Kidney epithelial cell (primary cell): ENCODE measurements around the gene CYP4F22. TPM values are rescaled to one million over a fixed set of nuclear protein-coding genes. Genes with fewer than 3 reads are reported as not detected.
"Not testable (repeated sequence)": the region's sequence is repeated elsewhere in the genome, so short reads cannot be mapped to it uniquely, and the experiment has no call there.

Experiments
- DNase-seq: peaks from one replicate; pipeline ENCODE4 v3.0.0-alpha.2; 2010; ENCODE audit warnings: low read depth
- H3K27me3 ChIP-seq: 2 replicates; pipeline ENCODE4 v1.6.0; 2011; ENCODE audit warnings: low read length; ENCODE audit not compliant: control insufficient read depth, insufficient read depth
- H3K36me3 ChIP-seq: 2 replicates; pipeline ENCODE4 v1.5.1; 2011; ENCODE audit warnings: low read length; ENCODE audit not compliant: control insufficient read depth, insufficient read depth
- H3K4me3 ChIP-seq: 2 replicates; pipeline ENCODE4 v1.5.1; 2011; ENCODE audit warnings: low read depth, mild to moderate bottlenecking, control low read depth, low read length
- total RNA-seq: library from RNA; depleted of rRNA; stranded (reverse); fragments of >200 nt; gene quantifications from 2 replicates; pipeline ENCODE4 v1.2.3, GENCODE V29; 2015
- TF ChIP-seq, protein P1 (sequence below): IDR thresholded peaks from 2 replicates; pipeline ENCODE4 v1.5.1; 2011; ENCODE audit warnings: mild to moderate bottlenecking, moderate library complexity, low read length, control low read depth, inconsistent platforms; ENCODE audit not compliant: insufficient read depth, poor library complexity, severe bottlenecking

The CYP4F22 gene
- total RNA-seq, 1 donor from 2014 or later, result not detected

DNA sequence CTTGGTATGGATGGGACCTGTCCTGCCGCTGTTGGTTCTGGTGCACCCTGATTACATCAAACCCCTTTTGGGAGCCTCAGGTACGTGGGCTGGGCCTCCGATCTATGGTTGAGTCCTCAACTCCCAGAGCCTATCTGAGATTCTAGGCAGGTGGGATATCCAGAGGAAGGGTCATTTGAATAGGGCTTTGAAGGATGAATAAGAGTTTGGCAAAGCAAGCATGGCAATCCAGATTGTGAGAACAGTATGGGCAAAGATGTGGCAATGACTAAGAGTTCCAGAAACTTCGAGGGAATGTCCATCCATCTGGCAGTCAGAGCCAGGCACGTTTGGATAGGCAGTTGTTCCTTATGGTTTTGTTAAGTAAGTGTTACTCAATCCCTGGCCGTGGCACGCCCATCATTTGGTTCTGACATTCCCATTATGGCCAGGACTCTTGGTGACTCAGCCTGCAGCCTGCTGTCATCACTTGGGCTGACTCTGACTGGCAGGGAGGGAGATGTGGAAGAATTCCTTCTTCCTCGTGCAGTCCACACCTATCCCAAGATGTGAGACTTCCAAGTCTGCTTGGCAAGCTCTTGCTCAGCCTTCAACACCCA lies 21.5 kb downstream of the CYP4F22 start:
- TF ChIP-seq, protein P1, sequence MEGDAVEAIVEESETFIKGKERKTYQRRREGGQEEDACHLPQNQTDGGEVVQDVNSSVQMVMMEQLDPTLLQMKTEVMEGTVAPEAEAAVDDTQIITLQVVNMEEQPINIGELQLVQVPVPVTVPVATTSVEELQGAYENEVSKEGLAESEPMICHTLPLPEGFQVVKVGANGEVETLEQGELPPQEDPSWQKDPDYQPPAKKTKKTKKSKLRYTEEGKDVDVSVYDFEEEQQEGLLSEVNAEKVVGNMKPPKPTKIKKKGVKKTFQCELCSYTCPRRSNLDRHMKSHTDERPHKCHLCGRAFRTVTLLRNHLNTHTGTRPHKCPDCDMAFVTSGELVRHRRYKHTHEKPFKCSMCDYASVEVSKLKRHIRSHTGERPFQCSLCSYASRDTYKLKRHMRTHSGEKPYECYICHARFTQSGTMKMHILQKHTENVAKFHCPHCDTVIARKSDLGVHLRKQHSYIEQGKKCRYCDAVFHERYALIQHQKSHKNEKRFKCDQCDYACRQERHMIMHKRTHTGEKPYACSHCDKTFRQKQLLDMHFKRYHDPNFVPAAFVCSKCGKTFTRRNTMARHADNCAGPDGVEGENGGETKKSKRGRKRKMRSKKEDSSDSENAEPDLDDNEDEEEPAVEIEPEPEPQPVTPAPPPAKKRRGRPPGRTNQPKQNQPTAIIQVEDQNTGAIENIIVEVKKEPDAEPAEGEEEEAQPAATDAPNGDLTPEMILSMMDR, result no peak
- no peaks in the 10 kb centered on the region for H3K27me3 ChIP-seq
- no peak for DNase-seq

DNA sequence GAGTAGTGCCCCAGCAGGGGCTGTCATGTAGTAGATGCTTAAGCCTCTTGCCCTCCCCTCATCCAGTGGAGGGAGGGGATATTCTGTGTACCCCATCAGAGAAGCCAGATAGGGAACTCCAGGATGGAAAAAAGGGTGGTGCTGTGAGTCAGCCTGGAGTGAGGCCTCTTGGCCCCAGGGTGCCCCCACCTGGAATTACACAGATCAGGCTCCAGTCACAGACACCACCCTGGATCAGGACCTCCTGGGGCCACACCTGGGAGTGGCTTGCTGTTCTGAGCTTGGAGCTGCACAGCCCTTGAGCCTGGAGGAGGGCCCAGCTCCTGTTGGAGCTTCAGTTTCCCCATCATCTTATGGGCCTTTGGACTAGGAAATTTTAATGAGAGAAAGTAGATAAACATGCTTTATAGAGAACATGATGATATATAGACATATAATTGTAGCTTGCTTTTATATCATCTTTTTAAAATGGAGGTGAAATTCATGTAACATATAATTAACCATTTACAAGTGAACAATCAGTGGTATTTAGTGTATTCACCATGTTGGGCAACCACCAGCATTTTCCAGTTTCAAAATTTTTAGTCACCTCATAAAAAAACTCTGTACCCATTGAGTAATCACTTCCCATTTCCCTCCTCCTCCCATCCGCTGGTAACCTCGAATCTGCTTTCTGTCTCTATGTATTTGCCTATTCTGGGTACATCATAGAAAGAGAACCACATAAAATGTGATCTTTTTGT lies 24.6 kb downstream of the CYP4F22 start:
- no peaks in the 10 kb centered on the region for H3K36me3 ChIP-seq
- H3K27me3 ChIP-seq, result no peaks in the 10 kb centered on the region
- TF ChIP-seq, protein P1, result no peak
- no peak for DNase-seq
- H3K4me3 ChIP-seq, result no peak overlapping the region

More for the DNA sequence above, 21.5 kb downstream of the CYP4F22 start:
- Histone ChIP-seq H3K36me3 (no peaks in the 10 kb centered on the region), H3K4me3 (no peak overlapping the region)

DNA sequence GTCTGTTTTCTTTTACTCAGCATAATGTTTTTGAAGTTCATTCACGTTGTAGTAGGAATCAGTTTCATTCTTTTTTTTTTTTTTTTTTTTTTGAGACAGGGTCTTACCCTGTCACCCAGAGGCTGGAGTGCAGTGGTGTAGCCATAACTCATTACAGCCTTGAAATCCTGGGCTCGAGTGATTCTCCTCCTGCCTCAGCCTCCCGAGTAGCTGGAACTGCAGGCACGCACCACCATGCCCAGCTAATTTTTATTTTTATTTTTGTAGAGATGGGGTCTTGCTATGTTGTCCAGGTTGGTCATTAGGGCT lies 25.2 kb downstream of the CYP4F22 start:
- not testable (repeated sequence) for H3K27me3 ChIP-seq, H3K36me3 ChIP-seq, DNase-seq, H3K4me3 ChIP-seq

- Histone ChIP-seq H3K36me3 (no peaks in the 10 kb centered on the region), H3K4me3 (no peak overlapping the region), H3K27me3 (no peaks in the 10 kb centered on the region)
- TF ChIP-seq, protein P1, result no peak
- DNase-seq, result no peak
Measured at GRCh38 chr19:15534957-15535864, 26.9 kb downstream of the CYP4F22 start.

DNA sequence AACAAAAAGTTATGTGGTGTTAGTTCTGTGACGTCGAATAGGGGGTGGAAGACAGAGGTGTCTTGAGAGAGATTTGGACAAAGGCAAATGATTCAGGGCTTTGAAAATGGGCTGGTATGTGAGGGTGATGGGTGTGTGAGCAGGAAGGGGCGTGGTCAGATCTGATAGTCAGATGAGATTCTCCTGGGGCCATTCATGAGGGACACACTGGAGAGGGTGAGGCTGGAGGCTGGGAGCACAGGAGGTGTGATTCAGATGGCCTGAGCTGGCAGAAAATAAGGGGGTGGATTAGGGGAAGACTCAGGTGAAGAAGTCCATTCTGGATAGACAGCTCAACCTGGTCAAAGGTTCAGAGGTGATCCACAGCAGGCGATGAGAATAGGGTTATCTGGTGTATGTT lies 28.0 kb downstream of the CYP4F22 start:
- TF ChIP-seq, protein P1, result no peak
- DNase-seq, result no peak
- Histone ChIP-seq H3K4me3 (no peak overlapping the region), H3K27me3 (no peaks in the 10 kb centered on the region), H3K36me3 (no peaks in the 10 kb centered on the region)

GRCh38 chr19:15538774-15539173 lies 30.4 kb downstream of the CYP4F22 start:
- Histone ChIP-seq H3K4me3 (no peak overlapping the region), H3K36me3 (no peaks in the 10 kb centered on the region), H3K27me3 (no peaks in the 10 kb centered on the region)
- TF ChIP-seq, protein P1, result no peak
- no peak for DNase-seq
